H1 (cell line): ENCODE data around the gene VAMP2. TPM values are rescaled to one million over a fixed set of nuclear protein-coding genes. Genes with fewer than 3 reads are reported as not detected.
A peak's percentile ranks its signal among the peaks of the same experiment; 100 is the strongest.

Experiments
- CTCF ChIA-PET: fragments of 300-600 bp; sonication (Branson Sonifier 250); formaldehyde crosslinking; loops from one replicate; lab custom pipeline; 2021; ENCODE audit not compliant: partially characterized antibody; lab: Charles Lee
- POLR2A ChIA-PET: fragments of 300-600 bp; sonication (Branson Sonifier 250); formaldehyde crosslinking; loops from one replicate; lab custom pipeline; 2021; ENCODE audit warnings: inconsistent platforms; ENCODE audit not compliant: partially characterized antibody; lab: Charles Lee
- DNase-seq, 2 experiments: peaks; one replicate each; pipeline versions ENCODE4 v3.0.0 to v3.0.0-alpha.2; 2010 to 2022; ENCODE audit warnings: low spot score in 2 of 2, low read depth in 1 of 2, mixed read lengths in 1 of 2
- FAIRE-seq: peaks from 2 replicates; lab custom pipeline; 2011; peaks lifted over from hg19 to GRCh38; lab: Jason Lieb, UNC
- H2AFZ ChIP-seq: 2 replicates; pipeline ENCODE4 v1.8.1; 2012; ENCODE audit warnings: low read length, inconsistent platforms
- H2AK5ac ChIP-seq: 2 replicates; pipeline ENCODE4 v1.6.1; 2013; ENCODE audit warnings: low read depth, low read length
- H2BK120ac ChIP-seq: replicated peaks from 2 replicates; pipeline ENCODE3; 2013; ENCODE audit warnings: low read depth, low read length, inconsistent platforms
- H2BK12ac ChIP-seq: 2 replicates; pipeline ENCODE4 v1.6.1; 2013; ENCODE audit warnings: low read depth, low read length
- H2BK15ac ChIP-seq: 2 replicates; pipeline ENCODE4 v1.6.1; 2013; ENCODE audit warnings: low read length
- H2BK20ac ChIP-seq: 2 replicates; pipeline ENCODE4 v1.6.1; 2013; ENCODE audit warnings: low read length
- H2BK5ac ChIP-seq: 2 replicates; pipeline ENCODE4 v1.6.1; 2013; ENCODE audit warnings: low read depth, low read length
- H3K14ac ChIP-seq: 2 replicates; pipeline ENCODE4 v1.6.1; 2013; ENCODE audit warnings: inconsistent platforms; ENCODE audit not compliant: insufficient read length
- H3K18ac ChIP-seq: 2 replicates; pipeline ENCODE4 v1.6.1; 2013; ENCODE audit warnings: low read length; ENCODE audit errors: extremely low read depth
- H3K23ac ChIP-seq: 2 replicates; pipeline ENCODE4 v1.6.1; 2013; ENCODE audit warnings: inconsistent platforms; ENCODE audit not compliant: insufficient read length
- H3K23me2 ChIP-seq: 2 replicates; pipeline ENCODE4 v1.6.1; 2013; ENCODE audit warnings: low read depth, low read length
- H3K27ac ChIP-seq: 2 replicates; pipeline ENCODE4 v1.6.1; 2011; ENCODE audit warnings: low read depth, low read length, inconsistent platforms
- H3K27me3 ChIP-seq, 4 experiments: replicated peaks in 1 of 4; 1 replicate in 1 of 4; 2 replicates in 3 of 4; pipeline versions ENCODE4 v1.6.1 to v1.8.1; 2011 to 2013; ENCODE audit warnings: low read length in 3 of 4, mild to moderate bottlenecking in 3 of 4, inconsistent platforms in 2 of 4, mixed read lengths in 2 of 4, moderate library complexity in 1 of 4; ENCODE audit not compliant: control insufficient read depth in 3 of 4, insufficient read depth in 3 of 4; ENCODE audit errors: extremely low read depth in 1 of 4
- H3K36me3 ChIP-seq, 4 experiments: 2 replicates each; pipeline versions ENCODE4 v1.6.1 to v1.8.1; 2011 to 2013; ENCODE audit warnings: mild to moderate bottlenecking in 4 of 4, low read length in 3 of 4, moderate library complexity in 2 of 4, control low read depth in 1 of 4, inconsistent platforms in 1 of 4; ENCODE audit not compliant: insufficient read depth in 4 of 4, control insufficient read depth in 2 of 4
- H3K4ac ChIP-seq: replicated peaks from 2 replicates; pipeline ENCODE3; 2013; ENCODE audit warnings: low read length, low read depth, mixed read lengths, inconsistent platforms; ENCODE audit not compliant: insufficient read length
- H3K4me1 ChIP-seq, 4 experiments: replicated peaks in 1 of 4; 1 replicate in 1 of 4; 2 replicates in 3 of 4; pipeline versions ENCODE4 v1.6.1 to v1.8.1; 2011 to 2013; ENCODE audit warnings: low read length in 3 of 4, inconsistent platforms in 2 of 4, mixed read lengths in 1 of 4; ENCODE audit not compliant: insufficient read depth in 4 of 4, control insufficient read depth in 3 of 4
- H3K4me2 ChIP-seq, 2 experiments: 2 replicates each; pipeline versions ENCODE4 v1.6.1 to v1.8.1; 2011 to 2013; ENCODE audit warnings: low read depth in 2 of 2, low read length in 2 of 2, control low read depth in 1 of 2, inconsistent platforms in 1 of 2, mild to moderate bottlenecking in 1 of 2; ENCODE audit not compliant: insufficient read depth in 1 of 2
- H3K4me3 ChIP-seq, 4 experiments: fragments of 200-600, 300-600 bp in 1 of 4; sonication (generic), shearing (Covaris generic), sonication (Bioruptor Twin) in 1 of 4; 2 replicates each; pipeline versions ENCODE4 v1.5.1 to v1.8.1; 2011 to 2016; ENCODE audit warnings: low read length in 4 of 4, low read depth in 3 of 4, control low read depth in 2 of 4, inconsistent platforms in 2 of 4, mild to moderate bottlenecking in 2 of 4, mixed read lengths in 1 of 4, moderate library complexity in 1 of 4; ENCODE audit not compliant: insufficient read depth in 2 of 4; ENCODE audit errors: extremely low read depth in 1 of 4
- H3K56ac ChIP-seq: replicated peaks from 2 replicates; pipeline ENCODE3; 2013; ENCODE audit warnings: low read depth, mild to moderate bottlenecking, mixed read lengths, low read length, inconsistent platforms; ENCODE audit not compliant: insufficient read length
- H3K79me1 ChIP-seq: 2 replicates; pipeline ENCODE4 v1.6.1; 2013; ENCODE audit warnings: low read depth, low read length, control low read depth
- H3K79me2 ChIP-seq, 2 experiments: 2 replicates each; pipeline versions ENCODE4 v1.6.1 to v1.8.1; 2012 to 2013; ENCODE audit warnings: low read length in 2 of 2, mild to moderate bottlenecking in 2 of 2, inconsistent platforms in 1 of 2; ENCODE audit not compliant: insufficient read depth in 2 of 2, control insufficient read depth in 1 of 2
- H3K9ac ChIP-seq, 4 experiments: replicated peaks in 1 of 4; 1 replicate in 1 of 4; 2 replicates in 3 of 4; pipeline versions ENCODE4 v1.6.1 to v1.8.1; 2011 to 2013; ENCODE audit warnings: low read depth in 3 of 4, low read length in 3 of 4, control low read depth in 2 of 4, mild to moderate bottlenecking in 2 of 4, moderate library complexity in 2 of 4, inconsistent platforms in 1 of 4; ENCODE audit errors: extremely low read depth in 1 of 4
- H3K9me3 ChIP-seq, 2 experiments: 2 replicates each; pipeline versions ENCODE4 v1.6.1 to v1.8.1; 2012 to 2013; ENCODE audit warnings: mild to moderate bottlenecking in 2 of 2, moderate library complexity in 2 of 2, control low read depth in 1 of 2, inconsistent platforms in 1 of 2, low read depth in 1 of 2, low read length in 1 of 2, mixed read lengths in 1 of 2; ENCODE audit not compliant: insufficient read depth in 2 of 2
- H4K20me1 ChIP-seq, 2 experiments: replicated peaks in 1 of 2; 2 replicates each; pipeline versions ENCODE3 to v1.8.1; 2011 to 2013; ENCODE audit warnings: inconsistent platforms in 2 of 2, low read length in 2 of 2, mild to moderate bottlenecking in 1 of 2; ENCODE audit not compliant: insufficient read depth in 2 of 2, control insufficient read depth in 1 of 2
- H4K5ac ChIP-seq: 2 replicates; pipeline ENCODE4 v1.6.1; 2013; ENCODE audit warnings: low read length, low read depth, mixed read lengths, inconsistent platforms; ENCODE audit not compliant: insufficient read length
- H4K8ac ChIP-seq: 2 replicates; pipeline ENCODE4 v1.8.0; 2013; ENCODE audit warnings: mild to moderate bottlenecking, moderate library complexity, low read length, inconsistent platforms; ENCODE audit not compliant: insufficient read depth; ENCODE audit errors: extremely low read depth
- H4K91ac ChIP-seq: replicated peaks from 2 replicates; pipeline ENCODE3; 2013; ENCODE audit warnings: low read length, mixed read lengths, inconsistent platforms; ENCODE audit not compliant: insufficient read length
- ASH2L ChIP-seq: fragments of 200-600, 300-600 bp; sonication (generic); IDR thresholded peaks from one replicate; pipeline ENCODE4 v1.7.1; 2017; ENCODE audit warnings: low read length
- CBX5 ChIP-seq: fragments of 300-800, 300-1000 bp; sonication (generic); IDR thresholded peaks from 2 replicates; pipeline ENCODE4 v1.7.1; 2016; ENCODE audit warnings: antibody characterized with exemption, low read length, low read depth
- CHD2 ChIP-seq: IDR thresholded peaks from 2 replicates; pipeline ENCODE4 v1.6.1; 2012; ENCODE audit warnings: low read length, improper control_type of control experiment
- EZH2 ChIP-seq: fragments of 200-600 bp; sonication (generic); IDR thresholded peaks from 2 replicates; pipeline ENCODE4 v1.7.1; 2012; ENCODE audit warnings: low read depth, mild to moderate bottlenecking, moderate library complexity, low read length, inconsistent platforms; ENCODE audit not compliant: severe bottlenecking
- KDM1A ChIP-seq: fragments of 200-600, 300-600 bp; sonication (generic); IDR thresholded peaks from 2 replicates; pipeline ENCODE4 v1.7.1; 2016; ENCODE audit warnings: mild to moderate bottlenecking, low read length, borderline replicate concordance
- SAP30 ChIP-seq: fragments of 300-600 bp; sonication (generic); IDR thresholded peaks from 2 replicates; pipeline ENCODE4 v1.7.1; 2012; ENCODE audit warnings: low read length, moderate library complexity, mild to moderate bottlenecking, inconsistent platforms; ENCODE audit not compliant: insufficient read depth, insufficient replicate concordance
- SIN3A ChIP-seq, 2 experiments: IDR thresholded peaks in 1 of 2; conservative IDR thresholded peaks in 1 of 2; 2 replicates each; pipeline ENCODE4 v1.6.1; 2011 to 2012; ENCODE audit warnings: low read length in 2 of 2, improper control_type of control experiment in 1 of 2, low read depth in 1 of 2, mild to moderate bottlenecking in 1 of 2
- SUZ12 ChIP-seq: fragments of 200-600 bp; sonication (generic); IDR thresholded peaks from 2 replicates; pipeline ENCODE4 v1.6.1; 2012; ENCODE audit warnings: mild to moderate bottlenecking, inconsistent platforms, low read length, moderate library complexity, mixed read lengths
- TEAD4 ChIP-seq: IDR thresholded peaks from 2 replicates; pipeline ENCODE4 v1.6.1; 2012; ENCODE audit warnings: low read depth, low read length, inconsistent platforms, mixed read lengths
- WGBS, 2 experiments: shearing (Covaris generic) in 1 of 2; methylation state at CpG; one replicate each; pipeline versions ENCODE4 v1.1.6 to v1.1.7; 2013 to 2015; ENCODE audit warnings: low lambda C conversion rate in 2 of 2, mixed read lengths in 2 of 2, inconsistent platforms in 1 of 2, low coverage in 1 of 2, missing lambda C conversion rate in 1 of 2; ENCODE audit not compliant: insufficient replicate concordance in 2 of 2, insufficient coverage in 1 of 2, insufficient read length in 1 of 2; ENCODE audit errors: extremely low coverage in 1 of 2, missing lambda C conversion rate in 1 of 2; 5-methylcytosine and 5-hydroxymethylcytosine counted together
- polyA plus RNA-seq, 7 experiments: library from polyadenylated mRNA; depleted of rRNA in 3 of 7; stranded (reverse) in 5 of 7; unstranded in 2 of 7; fragments of >200 nt in 5 of 7; fragments of 200-250 nt in 2 of 7; gene quantifications; 1 replicate in 5 of 7; 2 replicates in 1 of 7; 4 replicates in 1 of 7; pipeline versions ENCODE4 v1.2.1 to v1.2.3, GENCODE V29; 2011 to 2013; ENCODE audit warnings: missing spikeins in 2 of 7, mixed read lengths in 2 of 7
- total RNA-seq: library from RNA; stranded (reverse); fragmentation: NEBNext Ultra II Directional; extraction: Animal tissue kit (Norgen Biotek cat#: 25700); gene quantifications from 2 replicates; pipeline ENCODE4 v1.2.1, GENCODE V29; 2021
- TF ChIP-seq, protein P1 (sequence below): IDR thresholded peaks from 2 replicates; pipeline ENCODE4 v1.6.1; 2012; ENCODE audit warnings: inconsistent platforms

The VAMP2 gene
- total and polyA plus RNA-seq, 2 of the 8 experiments (the other 6 are each of a cell fraction or from before 2014, with no cell fraction given) = 19.3 to 20.5 TPM

DNA sequence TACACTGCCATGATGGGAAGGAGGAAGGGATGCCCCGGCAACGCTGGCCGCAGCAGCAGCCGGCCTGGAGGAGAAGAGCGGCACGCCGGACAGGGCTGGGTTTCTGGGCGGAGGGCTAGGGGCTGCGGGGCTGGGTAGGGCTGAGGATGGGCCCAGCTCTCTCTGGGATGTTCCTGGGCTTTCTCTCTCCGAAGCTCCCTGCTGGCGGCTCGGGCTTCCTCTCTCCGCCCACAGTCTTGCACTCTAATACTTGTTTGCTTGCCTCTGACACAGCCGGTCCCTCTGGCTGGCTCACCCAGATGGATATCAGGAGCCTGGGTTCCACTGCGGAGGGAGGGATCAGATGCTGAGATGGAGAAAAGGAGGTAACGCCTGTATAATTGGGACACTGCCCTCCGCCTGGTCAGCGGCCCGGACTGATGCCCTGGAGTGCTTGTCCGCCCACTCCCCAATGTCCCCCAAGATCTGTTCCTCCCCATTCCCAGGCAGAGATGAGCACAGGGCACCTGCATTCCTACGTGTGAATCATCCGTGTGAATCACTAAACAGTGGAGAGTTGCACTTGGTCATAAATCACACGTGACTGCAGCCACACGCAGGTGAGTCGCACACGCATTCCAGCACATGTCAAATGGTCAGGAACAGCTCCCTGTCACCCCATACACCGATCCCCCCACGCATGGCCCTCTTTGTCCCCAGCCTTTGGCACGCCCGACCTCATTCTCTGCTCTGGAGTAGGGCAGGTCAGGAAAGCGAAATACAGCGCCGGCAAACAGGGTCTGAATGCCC, 44.6 kb downstream of the VAMP2 start, which contains the start of gene ALOXE3:
Gene ALOXE3 (minus strand): TSS at position 535 of the 789 bp plus-strand sequence. CDS start 524 bp downstream, at position 11.
- TF ChIP-seq CBX5 (no peak), SUZ12 (peak; percentile 33; the same call in 1 of the 2 replicates), TEAD4 (peak; percentile 33; the same call in 1 of the 2 replicates), ASH2L (no peak), SAP30 (peak; percentile 91), SIN3A (conservative IDR thresholded peaks at IDR 0.05 in 1 of 2, IDR thresholded peaks at IDR 0.05 in 1 of 2; ENCODE audit: low read depth in 1 of 2, low read length in 2 of 2) (0 out of 4 replicates have a peak, but pooled peaks of 1 of the 2 experiments have one; percentile 55), KDM1A (no peak), CHD2 (no peak), EZH2 (peak; percentile 16)
- TF ChIP-seq, protein P1, sequence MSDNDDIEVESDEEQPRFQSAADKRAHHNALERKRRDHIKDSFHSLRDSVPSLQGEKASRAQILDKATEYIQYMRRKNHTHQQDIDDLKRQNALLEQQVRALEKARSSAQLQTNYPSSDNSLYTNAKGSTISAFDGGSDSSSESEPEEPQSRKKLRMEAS = 0 out of 2 replicates have a peak, but pooled peaks have one; percentile 16
- H4K91ac ChIP-seq = no peak within 1 kb of the TSS
- peaks cover 20 to 52% (median 44%) of the 10 kb centered on the region in 4 experiments for H3K27me3 ChIP-seq
- ChIA-PET CTCF (interaction anchor here (0.6 to 23.3 kb wide), 25 partner anchors 8 to 293 kb away, joined by 3 to 501 read pairs (median 4); partner anchors contain the start of genes ALOX12B, BORCS6, SLC25A35 and VAMP2), POLR2A (interaction anchor here (1.0 to 7.6 kb wide), 7 partner anchors 21 to 102 kb away, joined by 3 to 49 read pairs (median 11); partner anchors contain the start of gene TMEM107)
- no peaks in the 10 kb centered on the region for H3K36me3 ChIP-seq
- H3K79me2 ChIP-seq = no peaks in the 10 kb centered on the region
- no peak within 1 kb of the TSS; a peak in 1 of 7 replicates for H3K9ac ChIP-seq
- WGBS, 2 experiments = 3% methylated on average over 30 of the region's 33 CpGs; no CpG with 5 or more reads in 1 of the 2 experiments
- peak within 1 kb of the TSS; percentile 88 to 100 for H3K4me2 ChIP-seq
- no peak for FAIRE-seq
- no peak within 1 kb of the TSS for H3K23ac ChIP-seq
- H4K20me1 ChIP-seq = peaks cover 5 to 6% of the 10 kb centered on the region in 2 experiments
- no peak within 1 kb of the TSS for H4K8ac ChIP-seq
- no peaks in the 10 kb centered on the region for H3K79me1 ChIP-seq
- no peak within 1 kb of the TSS for H2BK5ac ChIP-seq
- H3K56ac ChIP-seq = no peak within 1 kb of the TSS
- no peak within 1 kb of the TSS for H2BK120ac ChIP-seq
- H2AK5ac ChIP-seq = no peak within 1 kb of the TSS
- H3K27ac ChIP-seq = no peak within 1 kb of the TSS
- H2BK15ac ChIP-seq = no peak within 1 kb of the TSS
- H3K14ac ChIP-seq = no peak within 1 kb of the TSS
- H3K4me1 ChIP-seq = peaks cover 0 to 12% (median 6%) of the 10 kb centered on the region in 4 experiments; a peak in 5 of 7 replicates
- H3K4ac ChIP-seq = no peak within 1 kb of the TSS
- H2BK20ac ChIP-seq = 0 out of 2 replicates have a peak within 1 kb of the TSS, but pooled peaks have one; percentile 32
- peak in 1 of 2 experiments; percentile 72 for DNase-seq
- H3K9me3 ChIP-seq = no peaks in the 10 kb centered on the region
- peak within 1 kb of the TSS; percentile 44; the same call in 1 of the 2 replicates for H2AFZ ChIP-seq
- H3K4me3 ChIP-seq = peak within 1 kb of the TSS; percentile 75 to 89 (median 82)
- no peak within 1 kb of the TSS for H3K18ac ChIP-seq
- H4K5ac ChIP-seq = no peak within 1 kb of the TSS
- H2BK12ac ChIP-seq = no peak within 1 kb of the TSS
- peaks cover 27% of the 10 kb centered on the region for H3K23me2 ChIP-seq
